Hepatocyte (in vitro differentiated cells): Measurements from ENCODE around the gene ADD1. TPM values are rescaled to one million over a fixed set of nuclear protein-coding genes. Genes with fewer than 3 reads are reported as not detected.

ENCODE experiments used
- DNase-seq: peaks from one replicate; pipeline ENCODE4 v3.0.0-alpha.2; 2016; ENCODE audit warnings: low spot score
- H2AFZ ChIP-seq: fragments of 200-600 bp; sonication (generic); 2 replicates; pipeline ENCODE4 v1.6.0; 2016; ENCODE audit warnings: antibody characterized with exemption, mild to moderate bottlenecking
- H3K27ac ChIP-seq: fragments of 200-600 bp; sonication (generic); 2 replicates; pipeline ENCODE4 v1.5.1; 2016; ENCODE audit warnings: mild to moderate bottlenecking
- H3K27me3 ChIP-seq: fragments of 200-600 bp; sonication (generic); 2 replicates; pipeline ENCODE4 v1.6.1; 2016
- H3K36me3 ChIP-seq: fragments of 200-600 bp; sonication (generic); replicated peaks from 2 replicates; pipeline ENCODE4 v1.5.1; 2016; ENCODE audit warnings: low read depth; ENCODE audit not compliant: insufficient read depth
- H3K4me1 ChIP-seq: fragments of 200-600 bp; sonication (generic); 2 replicates; pipeline ENCODE4 v1.5.1; 2016; ENCODE audit warnings: mild to moderate bottlenecking, moderate library complexity; ENCODE audit not compliant: insufficient read depth
- H3K4me2 ChIP-seq: fragments of 200-600 bp; sonication (generic); 2 replicates; pipeline ENCODE4 v1.6.0; 2016
- H3K4me3 ChIP-seq: fragments of 200-600 bp; sonication (generic); 2 replicates; pipeline ENCODE4 v1.5.1; 2016; ENCODE audit warnings: mild to moderate bottlenecking
- H3K79me2 ChIP-seq: fragments of 200-600 bp; sonication (generic); 2 replicates; pipeline ENCODE4 v1.6.0; 2017; ENCODE audit warnings: mild to moderate bottlenecking
- H3K9me2 ChIP-seq: fragments of 200-600 bp; sonication (generic); replicated peaks from 2 replicates; pipeline ENCODE4 v1.6.0; 2017; ENCODE audit warnings: mild to moderate bottlenecking; ENCODE audit not compliant: insufficient read depth
- H3K9me3 ChIP-seq: fragments of 200-600 bp; sonication (generic); 2 replicates; pipeline ENCODE4 v1.5.1; 2016; ENCODE audit warnings: low read depth, mild to moderate bottlenecking
- H4K20me1 ChIP-seq: fragments of 200-600 bp; sonication (generic); 2 replicates; pipeline ENCODE4 v1.6.0; 2016; ENCODE audit warnings: mild to moderate bottlenecking; ENCODE audit not compliant: insufficient read depth, poor library complexity, severe bottlenecking
- EZH2 ChIP-seq: fragments of 200-600 bp; sonication (generic); IDR thresholded peaks from 2 replicates; pipeline ENCODE4 v1.6.1; 2016; ENCODE audit warnings: antibody characterized with exemption, mild to moderate bottlenecking, borderline replicate concordance
- EZH2phosphoT487 ChIP-seq: fragments of 200-600 bp; sonication (generic); IDR thresholded peaks from one replicate; pipeline ENCODE4 v1.6.1; 2018; ENCODE audit warnings: antibody characterized with exemption, mild to moderate bottlenecking, low read depth, moderate library complexity; ENCODE audit not compliant: unreplicated experiment, severe bottlenecking
- WGBS: methylation state at CpG from one replicate; pipeline ENCODE4 v1.1.6; 2016; ENCODE audit warnings: low lambda C conversion rate; ENCODE audit errors: missing lambda C conversion rate; 5-methylcytosine and 5-hydroxymethylcytosine counted together
- polyA plus RNA-seq: library from polyadenylated mRNA; unstranded; fragments of >200 nt; fragmentation: Nextera tagmentation; extraction: Ambion mirVana; gene quantifications from 2 replicates; pipeline ENCODE4 v1.2.1, GENCODE V29; 2016
- total RNA-seq: library from RNA; depleted of rRNA; stranded (reverse); fragments of >200 nt; gene quantifications from 2 replicates; pipeline ENCODE4 v1.2.3, GENCODE V29; 2014
- TF ChIP-seq, protein P1 (sequence below): fragments of 200-600 bp; sonication (generic); IDR thresholded peaks from 2 replicates; pipeline ENCODE4 v1.5.1; 2016; ENCODE audit warnings: antibody characterized with exemption, mild to moderate bottlenecking; ENCODE audit not compliant: poor library complexity

The ADD1 gene
- total and polyA plus RNA-seq, 2 experiments from 2014 or later: 179 to 208 TPM

- 95% methylated on average over 18 of the region's 18 CpGs for WGBS
- Histone ChIP-seq H3K36me3 (no peaks in the 10 kb centered on the region), H3K4me3 (no peak overlapping the region), H3K27me3 (no peaks in the 10 kb centered on the region), H3K9me3 (no peaks in the 10 kb centered on the region), H3K79me2 (peaks cover 22% of the 10 kb centered on the region), H3K4me2 (no peak overlapping the region), H2AFZ (no peak overlapping the region), H3K9me2 (no peaks in the 10 kb centered on the region), H3K4me1 (peaks cover 26% of the 10 kb centered on the region), H4K20me1 (peaks cover 3% of the 10 kb centered on the region), H3K27ac (no peak overlapping the region)
- no peak for DNase-seq
- TF ChIP-seq EZH2phosphoT487 (no peak), EZH2 (no peak)
- TF ChIP-seq, protein P1, sequence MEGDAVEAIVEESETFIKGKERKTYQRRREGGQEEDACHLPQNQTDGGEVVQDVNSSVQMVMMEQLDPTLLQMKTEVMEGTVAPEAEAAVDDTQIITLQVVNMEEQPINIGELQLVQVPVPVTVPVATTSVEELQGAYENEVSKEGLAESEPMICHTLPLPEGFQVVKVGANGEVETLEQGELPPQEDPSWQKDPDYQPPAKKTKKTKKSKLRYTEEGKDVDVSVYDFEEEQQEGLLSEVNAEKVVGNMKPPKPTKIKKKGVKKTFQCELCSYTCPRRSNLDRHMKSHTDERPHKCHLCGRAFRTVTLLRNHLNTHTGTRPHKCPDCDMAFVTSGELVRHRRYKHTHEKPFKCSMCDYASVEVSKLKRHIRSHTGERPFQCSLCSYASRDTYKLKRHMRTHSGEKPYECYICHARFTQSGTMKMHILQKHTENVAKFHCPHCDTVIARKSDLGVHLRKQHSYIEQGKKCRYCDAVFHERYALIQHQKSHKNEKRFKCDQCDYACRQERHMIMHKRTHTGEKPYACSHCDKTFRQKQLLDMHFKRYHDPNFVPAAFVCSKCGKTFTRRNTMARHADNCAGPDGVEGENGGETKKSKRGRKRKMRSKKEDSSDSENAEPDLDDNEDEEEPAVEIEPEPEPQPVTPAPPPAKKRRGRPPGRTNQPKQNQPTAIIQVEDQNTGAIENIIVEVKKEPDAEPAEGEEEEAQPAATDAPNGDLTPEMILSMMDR: no peak
Measured at GRCh38 chr4:2927016-2927695, 83.5 kb downstream of the ADD1 start.

DNA sequence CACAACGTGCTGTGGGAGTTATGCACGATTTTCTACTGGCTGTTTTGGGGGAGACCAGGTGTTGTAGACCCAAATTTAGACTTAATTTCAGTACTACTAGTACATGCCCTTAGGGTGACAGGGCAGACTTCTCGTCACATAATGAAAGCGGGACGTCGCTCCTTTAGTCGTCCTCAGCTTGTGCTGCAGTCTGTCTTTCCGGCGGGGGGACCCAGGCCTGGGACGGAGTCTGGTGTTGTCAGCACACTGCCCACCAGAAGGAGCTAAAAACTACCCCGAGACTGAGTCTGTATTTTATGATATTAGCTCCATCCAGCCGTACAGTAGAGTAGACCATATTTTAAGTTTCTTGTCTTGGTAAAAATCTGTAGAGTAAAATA, 84.0 kb downstream of the ADD1 start:
- Histone ChIP-seq H4K20me1 (peaks cover 3% of the 10 kb centered on the region), H2AFZ (no peak overlapping the region), H3K36me3 (no peaks in the 10 kb centered on the region), H3K4me1 (peaks cover 21% of the 10 kb centered on the region), H3K9me2 (no peaks in the 10 kb centered on the region), H3K4me3 (no peak overlapping the region), H3K27ac (no peak overlapping the region), H3K9me3 (no peaks in the 10 kb centered on the region), H3K27me3 (no peaks in the 10 kb centered on the region), H3K4me2 (no peak overlapping the region), H3K79me2 (peaks cover 19% of the 10 kb centered on the region)
- DNase-seq: no peak
- TF ChIP-seq EZH2 (no peak), EZH2phosphoT487 (no peak)
- TF ChIP-seq, protein P1: no peak
- 98% methylated on average over 12 of the region's 12 CpGs for WGBS

DNA sequence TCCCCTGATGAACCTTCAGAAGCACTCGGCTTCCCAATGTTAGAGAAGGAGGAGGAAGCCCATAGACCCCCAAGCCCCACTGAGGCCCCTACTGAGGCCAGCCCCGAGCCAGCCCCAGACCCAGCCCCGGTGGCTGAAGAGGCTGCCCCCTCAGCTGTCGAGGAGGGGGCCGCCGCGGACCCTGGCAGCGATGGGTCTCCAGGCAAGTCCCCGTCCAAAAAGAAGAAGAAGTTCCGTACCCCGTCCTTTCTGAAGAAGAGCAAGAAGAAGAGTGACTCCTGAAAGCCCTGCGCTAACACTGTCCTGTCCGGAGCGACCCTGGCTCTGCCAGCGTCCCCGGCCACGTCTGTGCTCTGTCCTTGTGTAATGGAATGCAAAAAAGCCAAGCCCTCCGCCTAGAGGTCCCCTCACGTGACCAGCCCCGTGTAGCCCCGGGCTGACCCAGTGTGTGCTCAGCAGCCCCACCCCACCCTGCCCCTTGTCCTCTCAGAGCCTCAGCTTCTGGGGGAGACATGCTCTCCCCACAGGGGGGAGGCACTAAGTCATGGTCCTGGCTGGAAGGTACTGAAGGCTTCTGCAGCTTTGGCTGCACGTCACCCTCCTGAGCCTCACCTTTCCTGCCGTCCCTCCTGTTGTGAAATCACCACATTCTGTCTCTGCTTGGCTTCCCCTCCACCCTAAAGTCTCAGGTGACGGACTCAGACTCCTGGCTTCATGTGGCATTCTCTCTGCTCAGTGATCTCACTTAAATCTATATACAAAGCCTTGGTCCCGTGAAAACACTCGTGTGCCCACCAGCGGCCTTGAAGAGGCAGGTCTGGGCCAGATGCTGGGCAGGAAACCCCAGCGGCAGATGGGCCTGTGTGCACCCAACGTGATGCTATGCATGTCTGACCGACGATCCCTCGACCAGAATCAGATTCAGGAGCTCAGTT, 84.9 kb downstream of the ADD1 start:
- H3K27ac ChIP-seq: peak overlapping the region; percentile 81
- TF ChIP-seq, protein P1: no peak
- H4K20me1 ChIP-seq: peaks cover 2% of the 10 kb centered on the region
- H3K4me3 ChIP-seq: no peak overlapping the region
- H3K36me3 ChIP-seq: no peaks in the 10 kb centered on the region
- peaks cover 18% of the 10 kb centered on the region for H3K4me1 ChIP-seq
- no peaks in the 10 kb centered on the region for H3K9me3 ChIP-seq
- 79% methylated on average over 28 of the region's 32 CpGs for WGBS
- no peaks in the 10 kb centered on the region for H3K27me3 ChIP-seq
- DNase-seq: peak; percentile 69
- no peak overlapping the region for H2AFZ ChIP-seq
- H3K79me2 ChIP-seq: peaks cover 19% of the 10 kb centered on the region
- no peaks in the 10 kb centered on the region for H3K9me2 ChIP-seq
- no peak overlapping the region for H3K4me2 ChIP-seq
